B cell (primary cell): ENCODE results near the gene IDS. TPM values are rescaled to one million over a fixed set of nuclear protein-coding genes. Genes with fewer than 3 reads are reported as not detected.

ENCODE experiments used
- ATAC-seq: fragments of 200-7000 bp; cut with Tn5 transposase; one replicate; pipeline ENCODE4 v1.10.0; 2021; ENCODE audit warnings: low read depth, mild to moderate bottlenecking, moderate number of reproducible peaks, moderate library complexity
- CTCF ChIA-PET: fragments of 350-600 bp; sonication (Branson Sonifier 250); formaldehyde crosslinking; loops from one replicate; lab custom pipeline; 2021; ENCODE audit warnings: antibody characterized with exemption, inconsistent platforms; lab: Charles Lee
- POLR2A ChIA-PET: fragments of 350-600 bp; sonication (Branson Sonifier 250); formaldehyde crosslinking; loops from one replicate; lab custom pipeline; 2021; ENCODE audit warnings: antibody characterized with exemption; lab: Charles Lee
- DNase-seq: peaks from one replicate; pipeline ENCODE4 v3.0.0; 2013
- H2AFZ ChIP-seq: 2 replicates; pipeline ENCODE4 v1.6.1; 2012; ENCODE audit warnings: mild to moderate bottlenecking, low read depth, low read length; ENCODE audit not compliant: insufficient read depth, poor library complexity, severe bottlenecking
- H3K27ac ChIP-seq, 2 donors: 1 replicate in 1 of 2; 2 replicates in 1 of 2; pipeline ENCODE4 v1.5.1; 2012 to 2013; ENCODE audit warnings: low read length in 2 of 2, mild to moderate bottlenecking in 2 of 2, moderate library complexity in 1 of 2
- H3K27me3 ChIP-seq, 4 experiments: fragments of 200-600 bp in 1 of 4; sonication (generic) in 1 of 4; replicated peaks in 1 of 4; 1 replicate in 2 of 4; 2 replicates in 2 of 4; pipeline versions ENCODE4 v1.6.1 to v1.7.0; 2013 to 2016; ENCODE audit warnings: low read length in 3 of 4, mild to moderate bottlenecking in 2 of 4, mixed read lengths in 1 of 4, moderate library complexity in 1 of 4; ENCODE audit not compliant: insufficient read depth in 4 of 4, control insufficient read depth in 3 of 4; ENCODE audit errors: control extremely low read depth in 1 of 4
- H3K36me3 ChIP-seq, 2 experiments: replicated peaks in 1 of 2; 1 replicate in 1 of 2; 2 replicates in 1 of 2; pipeline versions ENCODE4 v1.6.1 to v1.7.1; 2013; ENCODE audit warnings: low read length in 1 of 2; ENCODE audit not compliant: insufficient read depth in 2 of 2, control insufficient read depth in 1 of 2; ENCODE audit errors: control extremely low read depth in 1 of 2, extremely low read depth in 1 of 2
- H3K4me1 ChIP-seq, 2 donors: fragments of 200-600 bp in 1 of 2; sonication (generic) in 1 of 2; 1 replicate in 1 of 2; 2 replicates in 1 of 2; pipeline versions ENCODE4 v1.5.1 to v1.6.1; 2013 to 2017; ENCODE audit warnings: low read length in 2 of 2; ENCODE audit not compliant: control insufficient read depth in 2 of 2, insufficient read depth in 2 of 2
- H3K4me2 ChIP-seq: replicated peaks from 2 replicates; pipeline ENCODE3; 2012; ENCODE audit warnings: mild to moderate bottlenecking, low read depth, low read length; ENCODE audit not compliant: poor library complexity, severe bottlenecking
- H3K4me3 ChIP-seq, 5 experiments: fragments of 200-600 bp in 1 of 5; sonication (generic) in 1 of 5; 1 replicate in 3 of 5; 2 replicates in 2 of 5; pipeline versions ENCODE4 v1.5.1 to v1.7.0; 2011 to 2016; ENCODE audit warnings: low read length in 4 of 5, mild to moderate bottlenecking in 4 of 5, low read depth in 2 of 5, control low read depth in 1 of 5, moderate library complexity in 1 of 5; ENCODE audit not compliant: insufficient read depth in 1 of 5; ENCODE audit errors: control extremely low read depth in 1 of 5, extremely low read depth in 1 of 5
- H3K79me2 ChIP-seq: fragments of 200-600 bp; sonication (generic); one replicate; pipeline ENCODE4 v1.6.0; 2016; ENCODE audit warnings: low read length; ENCODE audit not compliant: control insufficient read depth, insufficient read depth
- H3K9ac ChIP-seq: fragments of 200-600 bp; sonication (generic); 2 replicates; pipeline ENCODE4 v1.6.1; 2017; ENCODE audit warnings: mild to moderate bottlenecking, low read length, moderate library complexity
- H3K9me3 ChIP-seq, 3 donors: one replicate each; pipeline versions ENCODE4 v1.6.1 to v1.7.1; 2013; ENCODE audit warnings: low read length in 2 of 3; ENCODE audit not compliant: control insufficient read depth in 2 of 3, insufficient read depth in 1 of 3; ENCODE audit errors: control extremely low read depth in 1 of 3
- H4K20me1 ChIP-seq: 2 replicates; pipeline ENCODE4 v1.6.0; 2012; ENCODE audit warnings: mild to moderate bottlenecking, low read length; ENCODE audit not compliant: insufficient read depth, control insufficient read depth, poor library complexity, severe bottlenecking
- H3K27ac Mint-ChIP-seq: one replicate; pipeline ENCODE4 v1.8.0; 2021; ENCODE audit warnings: mixed read lengths
- H3K27me3 Mint-ChIP-seq: one replicate; pipeline ENCODE4 v1.8.0; 2021; ENCODE audit warnings: mixed read lengths
- H3K4me1 Mint-ChIP-seq: one replicate; pipeline ENCODE4 v1.8.0; 2021; ENCODE audit warnings: mixed read lengths
- H3K4me3 Mint-ChIP-seq: one replicate; pipeline ENCODE4 v1.8.0; 2021; ENCODE audit warnings: mixed read lengths
- H3K9me3 Mint-ChIP-seq: one replicate; pipeline ENCODE4 v1.8.0; 2022; ENCODE audit warnings: mixed read lengths; ENCODE audit not compliant: insufficient read depth
- EZH2 ChIP-seq: IDR thresholded peaks from 2 replicates; pipeline ENCODE4 v1.6.1; 2012; ENCODE audit warnings: borderline replicate concordance, low read depth, mild to moderate bottlenecking, moderate library complexity, low read length; ENCODE audit not compliant: insufficient read depth, poor library complexity, severe bottlenecking
- WGBS: methylation state at CpG from one replicate; pipeline ENCODE4 v1.1.5; 2013; ENCODE audit warnings: missing lambda C conversion rate; ENCODE audit not compliant: insufficient coverage; 5-methylcytosine and 5-hydroxymethylcytosine counted together
- intact Hi-C: fragments of 100-400 bp; cut with micrococcal nuclease; formaldehyde crosslinking; loops from one replicate; pipeline ENCODE4 v1.10.0; 2022
- polyA plus RNA-seq: library from polyadenylated mRNA; depleted of rRNA; stranded (reverse); fragments of >200 nt; gene quantifications from 2 replicates; pipeline ENCODE4 v1.2.3, GENCODE V29; 2012
- total RNA-seq, 2 donors: library from RNA; stranded (reverse); fragments of 120-200 nt in 1 of 2; gene quantifications; 1 replicate in 1 of 2; 2 replicates in 1 of 2; pipeline versions ENCODE4 v1.2.3 to v1.2.4, GENCODE V29; 2013 to 2022
- TF ChIP-seq, protein P1 (sequence below): fragments of 200-600 bp; IDR thresholded peaks from one replicate; pipeline ENCODE4 v1.8.0; 2022; ENCODE audit warnings: antibody characterized with exemption, mild to moderate bottlenecking

Gene IDS
- total and polyA plus RNA-seq, 2 donors (not counting 1 experiment from before 2014, with no cell fraction given), result 85.3 to 169 TPM

DNA sequence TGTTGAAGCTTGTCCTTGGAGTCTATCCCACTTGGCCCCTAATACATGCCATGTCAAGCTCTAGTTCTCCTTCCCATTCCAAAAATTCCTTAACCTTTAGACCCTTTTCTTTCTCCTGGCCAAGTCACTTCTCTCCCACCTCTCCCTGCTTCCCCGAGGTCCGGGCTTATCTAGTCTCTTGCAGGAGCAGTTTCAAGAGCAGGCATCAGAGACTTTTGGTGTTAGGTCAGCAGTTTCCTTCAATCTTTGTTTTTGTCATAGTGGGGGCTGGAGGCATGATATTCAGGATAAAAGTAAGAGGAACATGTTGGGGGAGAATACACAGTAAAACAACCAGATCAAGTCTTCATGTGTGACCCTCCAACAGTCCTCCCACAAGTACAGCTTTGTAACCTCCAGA lies 11.5 kb upstream of the IDS start:
- Histone ChIP-seq H3K9me3 (no peaks in the 10 kb centered on the region), H3K4me2 (no peak overlapping the region), H2AFZ (no peak overlapping the region), H3K4me3 (no peak overlapping the region), H3K27me3 (no peaks in the 10 kb centered on the region), H4K20me1 (no peaks in the 10 kb centered on the region), H3K36me3 (no peaks in the 10 kb centered on the region), H3K4me1 (no peaks in the 10 kb centered on the region), H3K79me2 (no peaks in the 10 kb centered on the region), H3K9ac (no peak overlapping the region), H3K27ac (no peak overlapping the region)
- H3K9me3 Mint-ChIP-seq, result no peaks in the 10 kb centered on the region
- ATAC-seq, result no peak
- no CpG with 5 or more reads among the region's 2 CpGs for WGBS
- peaks cover 3% of the 10 kb centered on the region for H3K27me3 Mint-ChIP-seq
- intact Hi-C loops, result no loop called here
- no peak overlapping the region for H3K4me3 Mint-ChIP-seq
- no peak overlapping the region for H3K27ac Mint-ChIP-seq
- H3K4me1 Mint-ChIP-seq, result peaks cover 4% of the 10 kb centered on the region
- DNase-seq, result no peak
- CTCF ChIA-PET, result no interaction called here
- POLR2A ChIA-PET, result no interaction called here
- TF ChIP-seq, protein P1, sequence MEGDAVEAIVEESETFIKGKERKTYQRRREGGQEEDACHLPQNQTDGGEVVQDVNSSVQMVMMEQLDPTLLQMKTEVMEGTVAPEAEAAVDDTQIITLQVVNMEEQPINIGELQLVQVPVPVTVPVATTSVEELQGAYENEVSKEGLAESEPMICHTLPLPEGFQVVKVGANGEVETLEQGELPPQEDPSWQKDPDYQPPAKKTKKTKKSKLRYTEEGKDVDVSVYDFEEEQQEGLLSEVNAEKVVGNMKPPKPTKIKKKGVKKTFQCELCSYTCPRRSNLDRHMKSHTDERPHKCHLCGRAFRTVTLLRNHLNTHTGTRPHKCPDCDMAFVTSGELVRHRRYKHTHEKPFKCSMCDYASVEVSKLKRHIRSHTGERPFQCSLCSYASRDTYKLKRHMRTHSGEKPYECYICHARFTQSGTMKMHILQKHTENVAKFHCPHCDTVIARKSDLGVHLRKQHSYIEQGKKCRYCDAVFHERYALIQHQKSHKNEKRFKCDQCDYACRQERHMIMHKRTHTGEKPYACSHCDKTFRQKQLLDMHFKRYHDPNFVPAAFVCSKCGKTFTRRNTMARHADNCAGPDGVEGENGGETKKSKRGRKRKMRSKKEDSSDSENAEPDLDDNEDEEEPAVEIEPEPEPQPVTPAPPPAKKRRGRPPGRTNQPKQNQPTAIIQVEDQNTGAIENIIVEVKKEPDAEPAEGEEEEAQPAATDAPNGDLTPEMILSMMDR, result no peak
- no peak for TF ChIP-seq EZH2

DNA sequence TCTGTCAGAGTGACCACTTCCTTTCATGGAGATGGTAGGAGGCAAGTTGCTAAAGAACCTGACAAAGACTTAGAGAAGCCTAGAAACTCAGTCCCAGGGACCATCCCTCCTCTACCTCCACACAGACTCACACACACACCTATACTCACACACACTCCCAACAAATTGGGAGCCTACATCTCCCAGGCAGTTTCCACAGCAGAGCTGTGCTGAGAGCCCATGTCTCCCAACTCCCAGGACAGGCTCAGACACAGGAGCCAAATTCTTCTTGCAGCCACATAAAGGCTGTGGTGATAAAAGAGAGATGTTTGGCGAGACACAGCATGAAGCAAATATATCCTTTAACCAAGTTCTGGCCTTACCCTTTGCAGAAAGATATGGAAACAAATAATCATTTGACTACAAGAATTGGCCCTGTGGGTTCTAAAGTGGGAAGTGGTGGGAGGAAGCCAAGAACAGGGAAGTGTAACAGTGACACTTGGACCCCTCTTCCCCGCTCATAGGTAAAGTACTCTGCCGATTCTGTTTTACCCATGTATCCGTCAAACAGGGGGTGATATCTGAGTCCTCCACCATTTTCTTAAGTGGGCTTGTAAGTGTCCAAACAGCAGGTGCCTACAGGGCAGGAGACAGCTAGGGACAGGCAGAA lies 11.0 kb upstream of the IDS start:
- Mint-ChIP-seq H3K27ac (no peak overlapping the region), H3K27me3 (peaks cover 3% of the 10 kb centered on the region), H3K4me3 (no peak overlapping the region), H3K9me3 (no peaks in the 10 kb centered on the region), H3K4me1 (peaks cover 4% of the 10 kb centered on the region)
- TF ChIP-seq, protein P1, result no peak
- no peak for TF ChIP-seq EZH2
- H3K4me1 ChIP-seq, result no peaks in the 10 kb centered on the region
- H3K9ac ChIP-seq, result no peak overlapping the region
- no peaks in the 10 kb centered on the region for H3K27me3 ChIP-seq
- no peaks in the 10 kb centered on the region for H3K36me3 ChIP-seq
- H3K4me3 ChIP-seq, result no peak overlapping the region
- CTCF ChIA-PET, result no interaction called here
- DNase-seq (no peak), ATAC-seq (no peak)
- no peaks in the 10 kb centered on the region for H3K79me2 ChIP-seq
- no CpG with 5 or more reads among the region's 4 CpGs for WGBS
- POLR2A ChIA-PET, result interaction anchor here (0.6 kb wide), 1 partner anchor 25 kb away, joined by 3 read pairs; the partner anchor contains the start of gene EOLA1
- intact Hi-C loops, result no loop called here
- H3K27ac ChIP-seq, result no peak overlapping the region
- H4K20me1 ChIP-seq, result no peaks in the 10 kb centered on the region
- no peak overlapping the region for H2AFZ ChIP-seq
- no peaks in the 10 kb centered on the region for H3K9me3 ChIP-seq
- H3K4me2 ChIP-seq, result no peak overlapping the region
